Measurements from ENCODE around the gene ZNF330. TPM values are rescaled to one million over a fixed set of nuclear protein-coding genes. Genes with fewer than 3 reads are reported as not detected.
A peak's percentile ranks its signal among the peaks of the same experiment; 100 is the strongest.
"Not testable (repeated sequence)": the region's sequence is repeated elsewhere in the genome, so short reads cannot be mapped to it uniquely, and the experiment has no call there.

The ZNF330 gene
- 45.3 TPM for polyA plus RNA-seq (2012; ENCODE audit: missing spikeins)

DNA sequence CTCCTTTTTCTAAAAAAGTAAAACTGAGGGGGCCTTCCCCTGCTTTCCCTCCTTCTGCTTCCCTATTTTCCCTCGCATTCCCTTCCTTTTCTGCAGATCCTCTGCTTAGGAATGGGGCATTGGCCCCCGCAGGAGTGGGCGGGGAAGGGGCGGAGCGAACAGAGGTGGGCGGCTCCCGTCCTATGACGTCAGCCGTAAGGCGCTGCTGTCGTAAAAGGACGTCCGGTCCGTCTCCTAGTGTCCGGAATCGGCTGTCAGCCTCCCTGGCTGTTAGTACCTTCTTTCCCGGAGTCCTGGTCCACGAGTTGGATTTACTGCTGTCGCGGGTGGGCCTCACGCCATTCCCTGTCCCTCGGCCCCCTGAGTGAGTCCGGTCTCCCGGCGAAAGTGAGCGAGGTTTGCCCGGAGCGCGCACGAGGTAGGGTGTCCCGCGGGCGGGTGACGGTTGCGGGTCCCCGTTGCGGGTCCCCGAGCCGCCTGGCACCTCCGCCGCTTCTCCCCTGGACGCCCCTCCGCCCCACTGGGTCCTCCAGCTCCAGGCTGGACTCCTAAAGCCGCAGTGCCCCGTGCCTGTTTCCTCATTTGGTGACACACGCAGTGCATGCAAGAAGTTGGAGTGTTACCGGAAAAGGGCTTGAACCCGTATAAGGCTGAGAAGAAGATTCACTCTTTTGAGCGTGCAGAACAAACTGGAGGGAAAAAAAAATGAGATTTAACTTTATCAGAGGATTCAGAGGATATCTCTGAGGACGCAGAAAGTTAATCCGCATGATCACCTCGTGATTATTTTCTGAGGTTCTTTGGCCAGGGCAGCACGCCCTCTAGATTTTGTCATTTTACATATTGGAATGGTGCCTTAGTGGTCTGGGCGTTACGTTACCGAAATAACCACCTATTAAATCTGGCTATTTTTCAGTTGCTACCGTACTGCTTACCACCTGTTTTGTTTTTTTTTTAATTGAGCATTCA, at the start of gene ZNF330:
TSS of gene ZNF330 (plus strand) at position 205 of the 969 bp plus-strand sequence. CDS start 1,477 bp downstream, outside the sequence.
- FAIRE-seq, result peak; percentile 97
- peak; percentile 80 for TF ChIP-seq POLR2AphosphoS5 (IDR thresholded peaks at IDR 0.05; ENCODE audit: low read depth, low read length)
- no peak for TF ChIP-seq TAF1 (IDR thresholded peaks at IDR 0.05; ENCODE audit: borderline replicate concordance, low read depth, low read length)
- peak; percentile 88 for TF ChIP-seq POLR2A (IDR thresholded peaks at IDR 0.05; ENCODE audit: low read depth, low read length)
- DNase-seq (ENCODE audit: insufficient read length), result peak; percentile 47

DNA sequence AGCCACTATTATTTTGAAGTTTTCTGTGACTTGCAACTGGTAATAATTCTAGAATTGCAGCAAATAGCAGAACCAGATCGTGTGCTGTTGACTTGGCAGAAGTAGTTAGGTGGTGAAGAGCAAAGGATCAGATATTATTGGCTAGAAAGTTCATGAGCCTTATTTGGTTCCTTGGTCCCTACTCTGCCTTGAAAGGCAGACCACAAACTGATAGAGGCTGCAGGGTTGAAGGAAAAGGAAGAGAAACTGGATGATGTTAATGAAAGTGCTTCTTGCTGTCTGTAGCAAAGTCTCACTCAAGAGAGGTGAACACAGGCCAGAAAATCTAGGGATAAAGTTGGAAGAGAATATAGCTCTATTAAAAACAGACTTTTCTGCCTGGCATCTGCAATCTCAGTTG, 46.2 kb upstream of the ZNF330 start:
- DNase-seq (ENCODE audit: insufficient read length), result no peak
- no peak for FAIRE-seq
- TF ChIP-seq POLR2A (IDR thresholded peaks at IDR 0.05; ENCODE audit: low read depth, low read length) (no peak), POLR2AphosphoS5 (IDR thresholded peaks at IDR 0.05; ENCODE audit: low read depth, low read length) (no peak), TAF1 (IDR thresholded peaks at IDR 0.05; ENCODE audit: borderline replicate concordance, low read depth, low read length) (no peak)

DNA sequence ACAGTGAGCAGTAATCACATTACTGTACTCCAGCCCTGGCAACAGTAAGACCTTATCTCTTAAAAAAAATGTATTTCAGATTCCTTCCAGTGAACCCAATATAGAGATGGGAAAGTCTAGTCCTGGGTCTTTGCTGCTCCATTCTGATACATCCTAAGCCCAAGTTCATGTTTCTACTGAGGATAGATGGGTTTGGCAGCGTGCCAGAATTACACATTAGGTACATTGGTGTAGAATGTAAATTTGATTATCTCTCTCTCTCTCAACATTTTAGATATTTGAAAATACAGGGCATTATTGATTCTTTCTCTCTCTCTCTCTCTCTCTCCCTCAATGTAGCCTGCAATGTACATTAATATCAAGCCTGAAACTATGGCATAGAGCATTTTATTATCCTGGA, 43.5 kb upstream of the ZNF330 start:
- DNase-seq (ENCODE audit: insufficient read length), result no peak
- TF ChIP-seq POLR2AphosphoS5 (IDR thresholded peaks at IDR 0.05; ENCODE audit: low read depth, low read length) (no peak), POLR2A (IDR thresholded peaks at IDR 0.05; ENCODE audit: low read depth, low read length) (no peak), TAF1 (IDR thresholded peaks at IDR 0.05; ENCODE audit: borderline replicate concordance, low read depth, low read length) (no peak)
- no peak for FAIRE-seq

DNA sequence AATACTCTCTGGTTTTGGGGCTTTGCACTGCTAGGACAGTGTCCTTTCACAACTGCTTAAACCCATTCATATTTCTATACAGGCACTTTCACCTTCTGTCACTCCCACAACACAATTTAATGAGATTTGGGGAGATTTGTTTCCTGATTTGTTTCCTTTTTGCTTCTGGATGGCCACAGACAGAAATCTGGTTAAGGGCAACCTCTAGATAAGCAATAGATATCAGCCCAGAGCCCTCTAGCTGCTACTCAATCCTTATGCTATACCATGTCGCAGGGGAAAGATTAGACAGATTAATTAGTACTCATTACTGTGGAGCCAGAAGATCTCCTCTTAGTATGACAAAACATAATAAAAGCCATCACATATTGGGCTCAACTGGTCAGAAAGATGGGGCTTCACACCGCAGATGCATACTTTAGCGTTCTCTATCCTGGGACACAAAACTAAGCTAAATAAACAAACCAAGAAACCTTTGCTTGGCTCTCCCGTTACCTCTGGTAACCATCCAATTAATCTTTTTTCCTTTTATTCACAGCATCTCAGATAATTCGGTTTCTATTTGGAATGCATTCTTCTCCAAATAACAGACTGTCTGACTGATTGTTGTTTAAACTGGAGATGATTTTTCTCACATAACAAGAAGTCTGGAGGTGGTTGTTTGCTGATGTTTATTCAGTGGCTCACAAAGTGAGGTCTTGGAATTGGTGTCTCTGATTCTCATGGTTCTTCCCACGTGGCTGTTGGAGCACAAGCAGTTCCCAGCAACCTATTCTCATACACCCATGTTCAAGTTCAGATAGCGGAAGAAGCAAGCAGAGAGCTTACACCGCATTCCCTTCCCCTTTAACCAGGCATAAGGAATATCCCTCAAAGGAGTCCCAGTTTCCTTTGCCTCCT, 41.0 kb upstream of the ZNF330 start:
- no peak for FAIRE-seq
- TF ChIP-seq POLR2AphosphoS5 (IDR thresholded peaks at IDR 0.05; ENCODE audit: low read depth, low read length) (no peak), TAF1 (IDR thresholded peaks at IDR 0.05; ENCODE audit: borderline replicate concordance, low read depth, low read length) (no peak), POLR2A (IDR thresholded peaks at IDR 0.05; ENCODE audit: low read depth, low read length) (no peak)
- no peak for DNase-seq (ENCODE audit: insufficient read length)

DNA sequence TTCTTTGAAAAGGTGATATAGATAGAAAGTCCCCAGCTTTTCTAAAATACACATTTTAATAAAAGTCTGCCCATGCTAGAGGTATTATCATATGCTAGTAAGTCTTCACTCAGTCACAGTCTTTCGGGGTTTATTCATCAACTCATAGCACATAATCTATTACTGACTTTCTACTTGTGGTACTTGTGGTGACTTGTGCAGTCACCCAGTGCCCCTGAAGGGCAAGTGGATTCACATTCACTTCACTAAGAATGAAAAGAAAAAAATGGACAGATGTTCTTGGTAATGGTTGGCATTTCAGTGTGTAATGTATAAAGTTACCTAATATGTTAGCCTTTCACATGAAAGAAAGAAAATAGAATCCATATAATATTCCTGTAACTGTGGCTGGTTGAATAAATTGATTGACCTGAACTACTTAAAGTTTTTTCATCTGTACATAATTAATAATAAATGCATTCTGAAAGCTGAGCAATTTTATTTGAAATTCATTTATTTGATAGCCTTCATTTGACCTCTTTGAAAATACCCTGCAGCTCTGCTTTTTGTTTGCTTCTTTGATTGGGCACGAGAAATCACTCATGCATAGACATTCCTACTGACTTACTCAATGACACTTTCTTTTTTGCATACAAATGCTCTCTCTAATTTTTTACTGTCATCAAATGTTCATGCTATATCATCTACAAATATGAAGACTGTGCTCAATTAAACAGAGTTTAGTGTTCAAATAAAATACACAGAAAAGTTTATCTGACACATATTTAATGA, 39.5 kb upstream of the ZNF330 start:
- TF ChIP-seq POLR2A (IDR thresholded peaks at IDR 0.05; ENCODE audit: low read depth, low read length) (no peak), TAF1 (IDR thresholded peaks at IDR 0.05; ENCODE audit: borderline replicate concordance, low read depth, low read length) (no peak), POLR2AphosphoS5 (IDR thresholded peaks at IDR 0.05; ENCODE audit: low read depth, low read length) (no peak)
- FAIRE-seq, result no peak
- DNase-seq (ENCODE audit: insufficient read length), result no peak

DNA sequence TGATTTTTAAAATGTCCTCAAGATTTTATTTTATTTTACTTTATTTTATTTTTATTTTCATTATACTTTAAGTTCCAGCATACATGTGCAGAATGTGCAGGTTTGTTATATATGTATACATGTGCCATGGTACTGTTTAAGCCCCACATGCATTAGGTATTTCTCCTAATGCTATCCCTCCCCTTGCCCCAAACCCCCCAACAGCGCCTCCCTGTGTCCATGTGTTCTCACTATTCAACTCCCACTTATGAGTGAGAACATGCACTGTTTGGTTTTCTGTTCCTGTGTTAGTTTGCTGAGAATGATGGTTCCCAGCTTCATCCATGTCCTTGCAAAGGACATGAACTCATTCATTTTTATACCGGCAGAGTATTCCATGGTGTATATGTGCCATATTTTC, 37.2 kb upstream of the ZNF330 start:
- not testable (repeated sequence) for DNase-seq (ENCODE audit: insufficient read length); FAIRE-seq

DNA sequence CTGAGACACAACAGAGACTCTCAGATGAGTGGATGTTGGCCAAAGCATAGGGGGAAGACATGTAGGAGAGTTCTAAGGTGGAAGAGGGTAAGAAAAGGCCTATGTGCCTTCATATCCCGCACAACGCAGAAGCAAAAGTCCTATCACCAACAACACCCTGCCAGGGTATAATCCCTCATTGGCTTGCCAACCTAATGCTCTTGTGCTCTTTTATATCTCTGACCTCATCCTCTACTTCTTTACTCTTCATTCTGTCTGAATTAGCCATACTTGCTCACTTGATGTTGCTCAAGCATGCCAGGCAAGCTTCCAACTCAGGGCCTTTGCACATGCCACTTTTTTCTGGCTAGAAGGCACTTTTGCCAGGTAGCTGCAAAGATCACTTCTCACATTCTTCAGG, 28.1 kb upstream of the ZNF330 start:
- TF ChIP-seq TAF1 (IDR thresholded peaks at IDR 0.05; ENCODE audit: borderline replicate concordance, low read depth, low read length), result no peak
- no peak for TF ChIP-seq POLR2AphosphoS5 (IDR thresholded peaks at IDR 0.05; ENCODE audit: low read depth, low read length)
- TF ChIP-seq POLR2A (IDR thresholded peaks at IDR 0.05; ENCODE audit: low read depth, low read length), result no peak
- DNase-seq (ENCODE audit: insufficient read length) (no peak), FAIRE-seq (no peak)

DNA sequence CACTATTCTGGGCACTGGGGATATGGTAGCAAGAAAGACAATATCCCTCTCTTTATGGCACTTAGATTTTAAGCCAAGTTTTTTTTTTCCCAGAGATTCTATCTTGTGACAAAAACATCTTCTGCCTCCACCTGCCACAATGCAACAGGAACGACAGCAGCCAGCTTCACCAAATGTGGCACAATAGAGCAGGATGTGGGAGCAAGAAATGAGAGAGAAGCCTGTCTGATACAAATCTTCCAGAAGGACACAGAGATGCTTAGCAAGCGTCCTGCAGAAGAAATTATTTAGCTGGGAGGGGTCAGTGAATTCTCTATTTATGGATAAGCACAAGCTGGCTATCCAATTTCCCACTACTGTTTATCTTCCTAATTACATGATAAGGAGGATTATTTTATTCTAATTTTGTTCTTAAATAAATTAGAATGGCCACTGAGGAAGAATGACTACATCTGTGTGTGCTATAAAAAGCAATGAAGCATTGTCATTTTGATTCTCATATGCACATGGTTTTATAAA, 27.1 kb upstream of the ZNF330 start:
- no peak for TF ChIP-seq POLR2AphosphoS5 (IDR thresholded peaks at IDR 0.05; ENCODE audit: low read depth, low read length)
- no peak for TF ChIP-seq POLR2A (IDR thresholded peaks at IDR 0.05; ENCODE audit: low read depth, low read length)
- TF ChIP-seq TAF1 (IDR thresholded peaks at IDR 0.05; ENCODE audit: borderline replicate concordance, low read depth, low read length), result no peak
- FAIRE-seq, result no peak
- no peak for DNase-seq (ENCODE audit: insufficient read length)

DNA sequence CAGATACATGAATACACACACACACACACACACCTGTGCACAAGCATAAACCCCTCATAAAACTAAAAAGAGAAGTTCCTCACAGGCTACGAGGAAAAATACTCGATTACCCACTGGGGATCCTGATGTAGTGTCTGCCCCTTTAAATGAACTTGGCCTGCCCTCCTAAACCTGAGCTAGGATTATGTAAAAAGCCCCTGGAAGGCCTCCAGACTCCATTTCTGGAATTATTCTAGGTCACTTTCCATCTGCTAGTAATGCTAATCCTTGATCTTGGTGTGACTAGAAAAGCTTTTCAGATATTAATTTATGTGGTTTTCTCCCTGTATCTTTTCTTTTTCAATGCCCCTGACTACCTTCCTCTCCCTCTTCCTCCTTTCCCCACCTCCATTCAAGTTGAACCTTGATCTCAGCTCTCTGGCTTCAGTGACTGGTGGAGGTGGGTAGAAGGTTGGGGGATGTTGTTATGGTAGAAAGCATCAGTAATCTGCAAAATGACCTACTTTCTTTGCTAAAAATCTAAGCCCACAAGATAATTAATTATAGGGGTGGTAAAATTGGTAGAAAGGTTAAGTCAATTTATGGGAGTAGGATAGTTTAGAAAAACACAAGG, 25.5 kb upstream of the ZNF330 start:
- DNase-seq (ENCODE audit: insufficient read length) (no peak), FAIRE-seq (no peak)
- TF ChIP-seq TAF1 (IDR thresholded peaks at IDR 0.05; ENCODE audit: borderline replicate concordance, low read depth, low read length) (no peak), POLR2AphosphoS5 (IDR thresholded peaks at IDR 0.05; ENCODE audit: low read depth, low read length) (no peak), POLR2A (IDR thresholded peaks at IDR 0.05; ENCODE audit: low read depth, low read length) (no peak)

DNA sequence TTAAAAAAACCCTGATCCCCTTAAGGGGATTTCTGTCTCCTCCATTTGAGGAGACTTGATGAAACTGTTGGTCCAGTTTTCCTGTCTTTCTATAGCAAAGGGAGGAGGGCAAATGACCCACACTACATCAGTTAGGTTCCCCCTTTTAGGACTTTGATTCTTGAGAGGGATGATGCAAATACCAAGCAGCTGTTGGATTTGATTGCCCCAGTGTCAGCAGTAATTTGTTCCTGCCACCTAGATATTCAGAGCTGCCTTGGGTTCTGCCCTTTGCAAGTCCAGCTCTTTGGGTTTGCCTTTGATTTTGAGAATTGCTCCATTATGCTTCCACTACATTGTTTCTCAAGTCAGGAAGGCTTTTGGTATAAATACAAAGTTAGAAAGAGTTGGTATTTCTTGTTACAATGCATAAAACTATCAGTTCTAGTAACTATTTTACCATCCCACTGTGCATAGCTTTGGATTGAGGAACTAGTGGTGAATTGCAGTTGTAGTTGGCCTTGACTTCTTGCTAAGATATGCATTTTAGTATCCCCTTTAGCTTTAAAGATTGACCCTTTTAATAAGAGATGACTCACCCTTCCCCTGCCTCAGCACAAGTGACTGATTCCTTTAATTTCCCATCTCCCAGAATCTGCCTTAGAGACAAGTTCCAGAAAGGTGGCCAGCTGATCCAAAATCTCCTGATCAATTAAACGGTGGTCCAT, 24.3 kb upstream of the ZNF330 start:
- FAIRE-seq, result no peak
- no peak for TF ChIP-seq TAF1 (IDR thresholded peaks at IDR 0.05; ENCODE audit: borderline replicate concordance, low read depth, low read length)
- TF ChIP-seq POLR2A (IDR thresholded peaks at IDR 0.05; ENCODE audit: low read depth, low read length), result no peak
- no peak for TF ChIP-seq POLR2AphosphoS5 (IDR thresholded peaks at IDR 0.05; ENCODE audit: low read depth, low read length)
- no peak for DNase-seq (ENCODE audit: insufficient read length)

Data from GM12892 (cell line).